Skin epidermis (tissue), 12 donors: ENCODE data around the gene ADA.
A peak's percentile ranks its signal among the peaks of the same experiment; 100 is the strongest.

ENCODE experiments used
- H3K27ac ChIP-seq, 21 experiments: fragments of 200-600 bp; sonication (generic) in 11 of 21; one replicate each; pipeline ENCODE4 v1.5.0; 2020; ENCODE audit warnings: mild to moderate bottlenecking in 3 of 21, inconsistent platforms in 2 of 21, moderate library complexity in 2 of 21
- H3K4me3 ChIP-seq, 7 experiments: fragments of 200-600 bp; sonication (generic) in 2 of 7; one replicate each; pipeline ENCODE4 v1.5.0; 2020; ENCODE audit warnings: inconsistent platforms in 2 of 7, mild to moderate bottlenecking in 2 of 7, moderate library complexity in 1 of 7

The ADA gene

GRCh38 chr20:44629017-44629385, 22.5 kb downstream of the ADA start:
- H3K4me3 ChIP-seq, result no peak overlapping the region
- H3K27ac ChIP-seq, result no peak overlapping the region

DNA sequence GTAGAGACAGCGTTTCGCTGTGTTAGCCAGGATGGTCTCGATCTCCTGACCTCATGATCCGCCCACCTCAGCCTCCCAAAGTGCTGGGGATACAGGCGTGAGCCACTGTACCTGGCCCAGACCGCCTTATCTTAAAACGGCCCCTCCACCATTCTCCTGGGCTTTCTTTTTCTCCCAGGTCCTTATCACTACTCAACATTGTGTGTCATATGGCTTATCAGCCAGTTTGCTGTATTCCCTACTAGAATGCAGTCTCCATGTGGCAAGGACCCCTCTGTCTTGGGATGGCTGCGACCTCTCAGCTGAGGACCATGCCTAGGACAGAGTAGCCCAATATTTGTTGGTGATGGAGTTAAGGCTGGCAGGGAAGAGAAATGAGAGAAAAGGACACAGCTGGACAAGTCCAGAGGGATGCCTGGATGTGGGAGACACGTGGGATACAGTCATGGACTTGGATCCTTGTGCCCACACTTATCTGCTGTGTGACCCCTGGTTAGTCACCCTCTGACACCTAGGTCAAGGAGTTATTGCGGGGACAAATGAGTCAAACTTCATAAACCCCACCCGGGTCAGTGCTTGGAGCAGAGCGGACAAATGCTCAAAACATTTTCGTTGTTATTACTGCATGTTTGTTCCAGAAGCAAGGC, 24.0 kb downstream of the ADA start:
- H3K4me3 ChIP-seq, result no peak overlapping the region
- no peak overlapping the region for H3K27ac ChIP-seq

- no peak overlapping the region for H3K4me3 ChIP-seq
- no peak overlapping the region for H3K27ac ChIP-seq
These were observed 25.2 kb downstream of the ADA start for GRCh38 chr20:44626278-44626677.

DNA sequence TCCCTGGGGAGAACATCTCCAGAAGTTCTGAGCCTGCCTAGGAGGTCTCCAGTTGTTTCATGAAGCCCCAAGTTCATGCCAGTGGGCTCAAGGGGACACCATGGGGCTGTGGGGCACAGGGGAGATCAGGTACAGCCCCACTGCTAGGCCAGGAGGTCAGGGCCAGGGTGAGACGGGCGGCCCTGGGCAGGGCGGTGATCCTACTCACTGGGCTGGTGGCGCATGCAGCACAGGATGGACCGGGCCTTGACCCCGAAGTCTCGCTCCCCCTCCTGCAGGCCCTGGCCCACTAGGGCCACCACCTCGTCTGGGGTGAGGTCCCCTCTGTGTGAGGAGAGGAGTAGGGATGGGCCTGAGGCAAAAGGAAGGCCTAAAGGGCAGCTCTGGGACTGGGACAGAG, 26.1 kb downstream of the ADA start:
- Histone ChIP-seq H3K4me3 (no peak overlapping the region), H3K27ac (no peak overlapping the region)

- H3K4me3 ChIP-seq, result no peak overlapping the region
- H3K27ac ChIP-seq, result no peak overlapping the region
These were observed 26.7 kb downstream of the ADA start for GRCh38 chr20:44624743-44625271.

DNA sequence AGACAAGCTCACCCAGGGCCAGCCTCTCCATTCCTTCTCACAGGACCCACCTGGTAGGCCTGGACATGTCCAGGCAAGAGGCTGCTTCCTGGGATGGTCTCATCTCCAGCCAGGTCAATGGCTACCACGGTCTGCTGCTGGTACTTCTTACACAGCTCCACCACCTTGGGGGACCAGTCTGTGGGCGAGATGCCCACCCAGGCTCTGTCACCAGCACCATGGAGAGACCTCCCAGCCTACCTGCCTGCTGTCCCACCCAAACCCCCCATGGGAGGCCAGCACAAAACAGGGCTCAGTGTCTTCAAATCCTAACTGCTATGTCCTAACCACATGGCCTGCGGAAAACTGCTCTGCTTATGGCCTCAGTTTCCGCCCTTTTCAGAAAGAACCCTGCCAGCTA, 27.3 kb downstream of the ADA start:
- H3K27ac ChIP-seq, result no peak overlapping the region
- H3K4me3 ChIP-seq, result no peak overlapping the region

DNA sequence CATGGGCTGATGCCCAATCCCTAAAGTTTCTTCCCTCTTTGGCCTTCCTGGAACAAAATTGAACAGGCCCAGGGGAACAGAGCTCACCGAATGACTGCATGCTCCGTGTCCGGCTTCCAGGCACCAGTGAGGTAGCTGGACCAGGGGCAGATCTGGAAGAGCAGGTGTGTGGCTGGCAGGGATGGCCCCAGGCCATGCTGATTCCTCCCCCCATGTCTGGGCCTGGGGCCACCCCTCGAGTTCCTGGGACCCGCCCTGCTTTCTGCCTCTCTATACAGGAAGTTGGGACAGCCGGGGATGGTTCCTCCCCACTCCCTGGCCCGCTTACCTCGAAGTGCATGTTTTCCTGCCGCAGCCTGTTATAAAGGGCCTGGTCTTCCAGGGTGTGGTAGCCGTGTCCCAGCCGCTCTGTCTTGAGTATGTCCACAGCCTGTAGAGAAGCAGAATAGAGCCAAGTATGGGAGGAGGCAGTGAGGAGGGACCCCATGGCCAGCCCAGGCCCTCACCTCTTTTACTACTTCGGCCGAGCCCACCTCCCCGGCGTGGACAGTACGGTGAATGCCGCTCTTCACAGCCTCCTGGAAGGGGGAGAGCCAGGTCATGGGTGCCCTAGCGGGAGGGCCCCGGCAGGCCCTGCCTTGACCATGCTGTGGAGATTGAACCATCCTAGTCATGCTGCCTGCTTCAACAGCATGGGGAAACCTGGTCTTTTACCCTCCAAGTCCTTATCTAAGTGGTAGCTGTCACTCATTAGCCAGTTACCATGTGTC, 28.8 kb downstream of the ADA start:
- Histone ChIP-seq H3K27ac (no peak overlapping the region), H3K4me3 (no peak overlapping the region)

DNA sequence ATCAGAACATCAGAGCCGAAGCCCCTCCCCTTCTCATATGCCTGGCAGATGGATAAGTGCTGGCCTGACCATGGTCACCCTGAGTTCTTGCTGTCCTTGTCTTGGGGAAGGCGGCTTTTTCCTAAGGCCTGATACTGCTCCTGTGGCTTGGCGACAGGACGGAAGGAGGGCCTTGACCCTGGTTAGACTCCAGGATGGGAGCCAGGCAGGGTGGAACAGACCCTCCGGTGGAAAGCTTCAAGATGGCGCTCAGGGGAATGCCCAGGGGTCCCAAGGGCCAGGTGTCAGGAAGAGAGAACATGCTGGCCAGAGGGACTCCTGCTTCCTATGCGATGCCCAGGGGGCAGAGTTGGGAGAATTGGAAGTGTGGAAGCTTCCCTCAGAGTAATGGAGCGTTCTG, 29.6 kb downstream of the ADA start:
- H3K4me3 ChIP-seq, result no peak overlapping the region
- H3K27ac ChIP-seq, result no peak overlapping the region

DNA sequence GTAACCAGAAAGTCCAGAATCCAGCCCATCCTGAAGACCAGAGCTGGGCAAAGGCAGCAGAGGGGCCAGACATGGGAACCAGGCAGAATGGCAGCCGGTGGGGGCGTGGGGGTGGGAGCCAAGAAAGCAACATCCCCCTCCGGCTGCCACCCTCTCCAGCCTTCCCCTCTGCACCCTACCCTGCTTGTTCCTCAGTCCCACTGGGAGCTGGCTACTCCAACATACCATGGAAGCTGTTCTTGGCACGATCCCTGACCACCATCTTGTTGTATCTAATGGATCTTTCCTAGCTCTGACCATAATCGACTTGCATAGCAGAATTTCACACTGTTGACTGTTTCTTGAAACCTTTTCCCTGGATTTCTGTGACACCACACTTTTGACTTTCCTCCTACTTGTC, 30.2 kb downstream of the ADA start:
- H3K27ac ChIP-seq, result no peak overlapping the region
- H3K4me3 ChIP-seq, result no peak overlapping the region

DNA sequence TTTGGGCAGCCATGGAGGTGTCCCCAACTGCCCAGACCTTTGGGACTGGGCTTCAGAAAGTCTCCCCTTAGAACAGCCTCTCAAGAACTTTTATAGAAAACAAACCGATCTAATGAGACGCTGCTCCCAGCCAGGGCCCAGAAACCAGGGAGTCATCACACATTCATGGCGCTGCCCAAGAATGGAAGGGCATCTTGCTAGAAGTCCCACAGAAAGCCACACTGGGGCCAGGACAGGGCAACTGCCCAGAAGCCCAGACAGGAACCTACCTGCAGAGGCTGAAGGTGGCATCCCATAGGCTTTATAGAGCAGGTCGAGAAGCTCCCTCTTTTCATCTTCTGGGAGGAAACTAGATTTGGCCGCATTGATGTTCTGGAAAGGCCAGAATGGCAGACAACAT, 31.5 kb downstream of the ADA start:
- H3K27ac ChIP-seq, result no peak overlapping the region
- no peak overlapping the region for H3K4me3 ChIP-seq

GRCh38 chr20:44619294-44619693, 32.2 kb downstream of the ADA start:
- H3K4me3 ChIP-seq, result no peak overlapping the region
- H3K27ac ChIP-seq, result no peak overlapping the region

- Histone ChIP-seq H3K27ac (peak overlapping the region in 1 of 21 experiments; percentile 3), H3K4me3 (no peak overlapping the region)
These were observed 33.2 kb downstream of the ADA start for GRCh38 chr20:44618318-44618731.

DNA sequence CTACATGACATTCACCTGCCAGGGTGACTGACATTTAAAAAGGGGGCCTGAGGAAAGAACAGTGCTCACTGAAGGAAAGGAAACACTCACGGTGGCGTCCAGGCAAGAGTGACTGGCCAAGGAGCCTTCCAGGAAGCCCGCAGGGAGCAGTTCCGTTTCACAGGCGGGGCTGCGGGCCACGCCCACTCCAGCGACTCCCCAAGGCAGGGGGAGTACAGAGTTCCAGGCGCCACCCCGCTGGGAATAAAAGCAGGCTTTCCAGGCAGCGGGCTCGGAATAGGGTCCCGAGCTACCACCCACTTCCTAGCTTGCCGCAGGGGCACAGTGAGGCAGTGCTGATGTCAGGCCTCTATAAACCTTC, 34.9 kb downstream of the ADA start:
- H3K27ac ChIP-seq, result peak overlapping the region in 4 of 21 experiments; percentile 0 to 51 (median 26)
- no peak overlapping the region for H3K4me3 ChIP-seq

GRCh38 chr20:44615876-44616603, 35.5 kb downstream of the ADA start:
- H3K4me3 ChIP-seq, result no peak overlapping the region
- H3K27ac ChIP-seq, result peak overlapping the region in 8 of 21 experiments; percentile 0 to 51 (median 20)

GRCh38 chr20:44615169-44615791, 36.2 kb downstream of the ADA start:
- peak overlapping the region in 8 of 21 experiments; percentile 0 to 57 (median 20) for H3K27ac ChIP-seq
- H3K4me3 ChIP-seq, result no peak overlapping the region

- Histone ChIP-seq H3K27ac (peak overlapping the region in 5 of 21 experiments; percentile 0 to 57 (median 34)), H3K4me3 (no peak overlapping the region)
These were observed 37.0 kb downstream of the ADA start for GRCh38 chr20:44614525-44614924.

- Histone ChIP-seq H3K27ac (no peak overlapping the region), H3K4me3 (no peak overlapping the region)
These were observed 37.9 kb downstream of the ADA start for GRCh38 chr20:44613575-44613974.

DNA sequence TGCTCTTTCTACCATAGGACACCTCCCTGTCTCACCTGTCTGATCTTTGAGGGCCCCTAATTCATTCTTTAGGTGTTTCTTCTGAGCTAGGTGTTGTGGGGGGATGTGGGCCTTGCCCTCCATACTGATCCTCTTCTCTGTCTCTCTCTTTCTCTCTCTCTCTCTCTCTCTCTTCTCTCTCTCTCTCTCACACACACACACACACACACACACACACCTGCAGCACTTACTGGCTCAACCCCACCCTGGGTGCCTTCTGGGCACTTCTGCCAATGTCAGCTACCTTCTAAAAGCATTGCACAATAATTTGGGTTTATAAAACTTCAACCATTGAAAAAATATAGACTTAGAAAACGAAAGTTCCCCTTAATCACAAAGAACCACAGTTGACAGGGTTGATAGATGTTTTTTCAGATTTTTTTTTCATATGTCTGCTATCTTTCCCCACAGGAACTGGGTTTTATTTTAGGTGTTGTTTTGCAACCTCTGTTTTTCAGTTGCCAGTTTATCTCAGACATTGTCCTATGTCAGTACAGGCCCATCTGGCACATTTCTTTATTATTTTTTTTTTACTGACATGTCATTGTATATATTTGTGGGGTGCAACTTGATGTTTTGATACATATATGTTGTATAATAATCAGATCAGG, 41.1 kb downstream of the ADA start:
- H3K27ac ChIP-seq, result peak overlapping the region in 13 of 21 experiments; percentile 26 to 85 (median 69)

GRCh38 chr20:44609516-44610312, 41.8 kb downstream of the ADA start:
- H3K27ac ChIP-seq, result peak overlapping the region in 18 of 21 experiments; percentile 14 to 88 (median 62)
- H3K4me3 ChIP-seq, result peak overlapping the region in 1 of 7 experiments; percentile 17

More for the DNA sequence above, 41.1 kb downstream of the ADA start:
- no peak overlapping the region for H3K4me3 ChIP-seq
